ENCODE data around the gene ATP5F1C. TPM values are rescaled to one million over a fixed set of nuclear protein-coding genes. Genes with fewer than 3 reads are reported as not detected.
"Not testable (repeated sequence)": the region's sequence is repeated elsewhere in the genome, so short reads cannot be mapped to it uniquely, and the experiment has no call there.

ATP5F1C gene
- total and polyA plus RNA-seq, 2 donors from 2014 or later: 269 to 695 TPM

- H3K27me3 ChIP-seq (ENCODE audit: control insufficient read depth, insufficient read depth, low read length): no peaks in the 10 kb centered on the region
- FAIRE-seq: no peak
- no peak overlapping the region for H3K27ac ChIP-seq (ENCODE audit: low read depth in 2 of 2, low read length in 2 of 2)
- no peaks in the 10 kb centered on the region for H3K9me3 ChIP-seq (ENCODE audit: control insufficient read depth in 2 of 3, insufficient read depth in 1 of 3, low read length in 3 of 3)
- TF ChIP-seq CTCF (IDR thresholded peaks at IDR 0.05; ENCODE audit: borderline replicate concordance, extremely low read depth, insufficient read depth): no peak
- no peak overlapping the region for H3K4me3 ChIP-seq (ENCODE audit: low read length in 3 of 3)
- intact Hi-C loops (cut with DNase I): no loop called here
- H3K9ac ChIP-seq (ENCODE audit: low read length in 3 of 3): no peak overlapping the region
- DNase-seq: no peak
- H3K36me3 ChIP-seq (ENCODE audit: control insufficient read depth in 2 of 3, insufficient read depth in 3 of 3, low read length in 3 of 3): peaks cover 10 to 64% (median 41%) of the 10 kb centered on the region in 3 donors
- no peaks in the 10 kb centered on the region for H3K4me1 ChIP-seq (ENCODE audit: control insufficient read depth in 2 of 3, insufficient read depth in 2 of 3, low read depth in 1 of 3, low read length in 3 of 3)
Measured at GRCh38 chr10:7804741-7805140, 16.8 kb downstream of the ATP5F1C start.

- FAIRE-seq (no peak), DNase-seq (no peak)
- Histone ChIP-seq H3K4me1 (ENCODE audit: control insufficient read depth in 2 of 3, insufficient read depth in 2 of 3, low read depth in 1 of 3, low read length in 3 of 3) (no peaks in the 10 kb centered on the region), H3K9me3 (ENCODE audit: control insufficient read depth in 2 of 3, insufficient read depth in 1 of 3, low read length in 3 of 3) (no peaks in the 10 kb centered on the region), H3K4me3 (ENCODE audit: low read length in 3 of 3) (no peak overlapping the region), H3K36me3 (ENCODE audit: control insufficient read depth in 2 of 3, insufficient read depth in 3 of 3, low read length in 3 of 3) (peaks cover 7 to 27% (median 21%) of the 10 kb centered on the region in 3 donors), H3K27me3 (ENCODE audit: control insufficient read depth, insufficient read depth, low read length) (no peaks in the 10 kb centered on the region), H3K9ac (ENCODE audit: low read length in 3 of 3) (no peak overlapping the region), H3K27ac (ENCODE audit: low read depth in 2 of 2, low read length in 2 of 2) (no peak overlapping the region)
- intact Hi-C loops (cut with DNase I): no loop called here
- TF ChIP-seq CTCF (IDR thresholded peaks at IDR 0.05; ENCODE audit: borderline replicate concordance, extremely low read depth, insufficient read depth): no peak
Measured at GRCh38 chr10:7808686-7809267, 20.8 kb downstream of the ATP5F1C start.

DNA sequence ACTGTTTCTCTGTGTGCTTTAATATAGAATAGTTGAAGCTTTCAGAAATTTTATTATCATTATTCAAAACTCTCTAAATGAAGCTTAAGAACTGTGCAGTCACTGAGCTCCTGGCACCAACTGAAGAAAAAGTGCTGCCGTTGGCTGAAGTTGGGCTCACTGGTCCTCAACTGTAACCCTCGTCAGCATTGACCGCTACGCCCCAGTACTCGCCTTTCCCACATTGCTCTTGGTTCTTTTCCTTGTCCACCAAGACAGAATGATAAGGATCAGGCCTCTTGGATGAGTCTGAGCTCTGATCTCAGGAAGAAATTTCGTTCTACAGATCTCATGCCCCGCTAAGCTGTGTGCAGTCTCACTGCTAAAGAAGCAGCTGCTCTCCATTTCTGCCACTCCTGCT lies 22.5 kb downstream of the ATP5F1C start:
- no peaks in the 10 kb centered on the region for H3K4me1 ChIP-seq (ENCODE audit: control insufficient read depth in 2 of 3, insufficient read depth in 2 of 3, low read depth in 1 of 3, low read length in 3 of 3)
- H3K9me3 ChIP-seq (ENCODE audit: control insufficient read depth in 2 of 3, insufficient read depth in 1 of 3, low read length in 3 of 3): no peaks in the 10 kb centered on the region
- intact Hi-C loops (cut with DNase I): no loop called here
- no peak for FAIRE-seq
- H3K27me3 ChIP-seq (ENCODE audit: control insufficient read depth, insufficient read depth, low read length): no peaks in the 10 kb centered on the region
- no peak for TF ChIP-seq CTCF (IDR thresholded peaks at IDR 0.05; ENCODE audit: borderline replicate concordance, extremely low read depth, insufficient read depth)
- no peak overlapping the region for H3K9ac ChIP-seq (ENCODE audit: low read length in 3 of 3)
- H3K4me3 ChIP-seq (ENCODE audit: low read length in 3 of 3): no peak overlapping the region
- H3K36me3 ChIP-seq (ENCODE audit: control insufficient read depth in 2 of 3, insufficient read depth in 3 of 3, low read length in 3 of 3): peaks cover 0 to 13% (median 7%) of the 10 kb centered on the region in 3 donors
- no peak overlapping the region for H3K27ac ChIP-seq (ENCODE audit: low read depth in 2 of 2, low read length in 2 of 2)
- no peak for DNase-seq

- Histone ChIP-seq H3K27ac (ENCODE audit: low read depth in 2 of 2, low read length in 2 of 2) (no peak overlapping the region), H3K4me1 (ENCODE audit: control insufficient read depth in 2 of 3, insufficient read depth in 2 of 3, low read depth in 1 of 3, low read length in 3 of 3) (no peaks in the 10 kb centered on the region), H3K27me3 (ENCODE audit: control insufficient read depth, insufficient read depth, low read length) (no peaks in the 10 kb centered on the region), H3K9ac (ENCODE audit: low read length in 3 of 3) (no peak overlapping the region), H3K9me3 (ENCODE audit: control insufficient read depth in 2 of 3, insufficient read depth in 1 of 3, low read length in 3 of 3) (no peaks in the 10 kb centered on the region), H3K4me3 (ENCODE audit: low read length in 3 of 3) (no peak overlapping the region), H3K36me3 (ENCODE audit: control insufficient read depth in 2 of 3, insufficient read depth in 3 of 3, low read length in 3 of 3) (peaks cover 0 to 13% (median 7%) of the 10 kb centered on the region in 3 donors)
- no peak for TF ChIP-seq CTCF (IDR thresholded peaks at IDR 0.05; ENCODE audit: borderline replicate concordance, extremely low read depth, insufficient read depth)
- DNase-seq (no peak), FAIRE-seq (no peak)
- intact Hi-C loops (cut with DNase I): no loop called here
Measured at GRCh38 chr10:7811000-7811399, 23.0 kb downstream of the ATP5F1C start.

GRCh38 chr10:7811743-7812142 lies 23.8 kb downstream of the ATP5F1C start:
- H3K27ac ChIP-seq (ENCODE audit: low read depth in 2 of 2, low read length in 2 of 2); H3K27me3 ChIP-seq (ENCODE audit: control insufficient read depth, insufficient read depth, low read length); H3K4me1 ChIP-seq (ENCODE audit: control insufficient read depth in 2 of 3, insufficient read depth in 2 of 3, low read depth in 1 of 3, low read length in 3 of 3); H3K9ac ChIP-seq (ENCODE audit: low read length in 3 of 3); H3K9me3 ChIP-seq (ENCODE audit: control insufficient read depth in 2 of 3, insufficient read depth in 1 of 3, low read length in 3 of 3); FAIRE-seq; intact Hi-C loops (cut with DNase I); H3K4me3 ChIP-seq (ENCODE audit: low read length in 3 of 3); DNase-seq: not testable (repeated sequence)
- H3K36me3 ChIP-seq (ENCODE audit: control insufficient read depth in 2 of 3, insufficient read depth in 3 of 3, low read length in 3 of 3): peaks cover 0 to 12% (median 5%) of the 10 kb centered on the region in 3 donors
